Endothelial cell of umbilical vein (primary cell): Measurements from ENCODE around the gene DISP2. TPM values are rescaled to one million over a fixed set of nuclear protein-coding genes. Genes with fewer than 3 reads are reported as not detected.

Source experiments
- BruUV-seq: library from RNA; stranded (reverse); fragments of 400-500 nt; replicated peaks from 2 replicates; lab custom pipeline; 2021; lab: Mats Ljungman, UMichigan
- CTCF ChIA-PET: fragments of 300-600, 350-600 bp; sonication (Branson Sonifier 250); formaldehyde crosslinking; loops from one replicate; lab custom pipeline; 2021; ENCODE audit warnings: antibody characterized with exemption, inconsistent platforms; lab: Charles Lee
- POLR2A ChIA-PET: fragments of 300-600, 350-600 bp; sonication (Branson Sonifier 250); formaldehyde crosslinking; loops from one replicate; lab custom pipeline; 2021; ENCODE audit warnings: antibody characterized with exemption, inconsistent platforms; lab: Charles Lee
- DNase-seq: peaks from one replicate; pipeline ENCODE4 v3.0.0-alpha.2; 2011; ENCODE audit warnings: low read depth, low spot score
- FAIRE-seq: peaks from 2 replicates; lab custom pipeline; 2011; peaks lifted over from hg19 to GRCh38; lab: Jason Lieb, UNC
- H2AFZ ChIP-seq: 2 replicates; pipeline ENCODE4 v1.6.0; 2012; ENCODE audit warnings: low read depth, low read length, control low read depth, inconsistent platforms
- H3K27ac ChIP-seq: 2 replicates; pipeline ENCODE4 v1.5.1; 2011; ENCODE audit warnings: low read depth, mild to moderate bottlenecking, control low read depth, low read length, moderate library complexity; ENCODE audit not compliant: insufficient read depth
- H3K27me3 ChIP-seq, 2 experiments: 2 replicates each; pipeline versions ENCODE4 v1.6.0 to v1.6.1; 2011; ENCODE audit warnings: low read length in 2 of 2, mixed read lengths in 1 of 2; ENCODE audit not compliant: control insufficient read depth in 2 of 2, insufficient read depth in 2 of 2
- H3K36me3 ChIP-seq, 2 experiments: 2 replicates in 1 of 2; 3 replicates in 1 of 2; pipeline ENCODE4 v1.5.1; 2011; ENCODE audit warnings: low read length in 2 of 2, mild to moderate bottlenecking in 1 of 2, moderate library complexity in 1 of 2; ENCODE audit not compliant: control insufficient read depth in 2 of 2, insufficient read depth in 2 of 2; ENCODE audit errors: extremely low read depth in 1 of 2
- H3K4me1 ChIP-seq: 3 replicates; pipeline ENCODE4 v1.5.1; 2011; ENCODE audit warnings: mild to moderate bottlenecking, low read length; ENCODE audit not compliant: control insufficient read depth, insufficient read depth; ENCODE audit errors: extremely low read depth
- H3K4me2 ChIP-seq: 2 replicates; pipeline ENCODE4 v1.6.1; 2011; ENCODE audit warnings: low read length, control low read depth, mixed read lengths; ENCODE audit not compliant: insufficient read depth
- H3K4me3 ChIP-seq, 3 experiments: fragments of 200-600 bp in 1 of 3; sonication (generic), shearing (Covaris generic) in 1 of 3; replicated peaks in 1 of 3; 2 replicates each; pipeline ENCODE4 v1.5.1; 2011 to 2016; ENCODE audit warnings: control low read depth in 3 of 3, low read length in 3 of 3, mild to moderate bottlenecking in 2 of 3, inconsistent platforms in 1 of 3, low read depth in 1 of 3, moderate library complexity in 1 of 3; ENCODE audit not compliant: insufficient read depth in 1 of 3
- H3K79me2 ChIP-seq: 2 replicates; pipeline ENCODE4 v1.6.0; 2012; ENCODE audit warnings: low read length, inconsistent platforms; ENCODE audit not compliant: control insufficient read depth, insufficient read depth
- H3K9ac ChIP-seq: replicated peaks from 2 replicates; pipeline ENCODE3; 2011; ENCODE audit warnings: low read length, control low read depth; ENCODE audit not compliant: insufficient read depth; ENCODE audit errors: extremely low read depth
- H3K9me1 ChIP-seq: replicated peaks from 3 replicates; pipeline ENCODE4 v1.6.0; 2011; ENCODE audit warnings: mild to moderate bottlenecking, low read length; ENCODE audit not compliant: control insufficient read depth, insufficient read depth; ENCODE audit errors: extremely low read depth
- H3K9me3 ChIP-seq: replicated peaks from 2 replicates; pipeline ENCODE4 v1.5.1; 2012; ENCODE audit warnings: low read length, inconsistent platforms; ENCODE audit not compliant: control insufficient read depth, insufficient read depth
- H4K20me1 ChIP-seq: replicated peaks from 2 replicates; pipeline ENCODE3; 2011; ENCODE audit warnings: mild to moderate bottlenecking, low read length; ENCODE audit not compliant: control insufficient read depth, insufficient read depth; ENCODE audit errors: extremely low read depth
- EZH2 ChIP-seq: IDR thresholded peaks from 2 replicates; pipeline ENCODE4 v1.6.1; 2012; ENCODE audit warnings: borderline replicate concordance, low read depth, mild to moderate bottlenecking, moderate library complexity, low read length, inconsistent platforms; ENCODE audit not compliant: severe bottlenecking
- FOS ChIP-seq: IDR thresholded peaks from 2 replicates; pipeline ENCODE4 v1.6.1; 2011; ENCODE audit warnings: mild to moderate bottlenecking, low read length, moderate library complexity, borderline replicate concordance; ENCODE audit not compliant: insufficient read depth
- GATA2 ChIP-seq: IDR thresholded peaks from 2 replicates; pipeline ENCODE4 v1.7.0; 2011; ENCODE audit warnings: low read depth, mild to moderate bottlenecking, moderate library complexity, mixed read lengths, low read length; ENCODE audit not compliant: insufficient read length, insufficient read depth
- JUN ChIP-seq: IDR thresholded peaks from 2 replicates; pipeline ENCODE4 v1.6.1; 2011; ENCODE audit warnings: borderline replicate concordance, low read depth; ENCODE audit not compliant: insufficient read length, insufficient read depth
- MYC ChIP-seq: IDR thresholded peaks from one replicate; pipeline ENCODE4 v1.6.1; 2011; ENCODE audit warnings: mild to moderate bottlenecking, low read depth, low read length
- POLR2A ChIP-seq: IDR thresholded peaks from 2 replicates; pipeline ENCODE4 v1.6.1; 2012; ENCODE audit warnings: low read depth, mild to moderate bottlenecking, control low read depth, low read length
- POLR2AphosphoS5 ChIP-seq: IDR thresholded peaks from 2 replicates; pipeline ENCODE4 v1.6.1; 2012; ENCODE audit warnings: low read depth, mild to moderate bottlenecking, control low read depth, low read length, moderate library complexity; ENCODE audit not compliant: insufficient read depth
- dilution Hi-C: fragments of 300-500 bp; cut with MboI; formaldehyde crosslinking; loops from one replicate; pipeline ENCODE4 v1.15.0; 2019; ENCODE audit warnings: low sequenced_read_pairs; ENCODE audit not compliant: extremely low pct_ligation_motif_present
- intact Hi-C: fragments of 100-400 bp; cut with micrococcal nuclease; formaldehyde crosslinking; loops from one replicate; pipeline ENCODE4 v1.10.0; 2022
- polyA plus RNA-seq, 4 experiments: library from polyadenylated mRNA; depleted of rRNA in 3 of 4; stranded (reverse) in 3 of 4; unstranded in 1 of 4; fragments of >200 nt; gene quantifications; 2 replicates each; pipeline versions ENCODE4 v1.2.1 to v1.2.3, GENCODE V29; 2011 to 2012; ENCODE audit warnings: missing spikeins in 1 of 4
- total RNA-seq: library from RNA; stranded (reverse); gene quantifications from 2 replicates; pipeline ENCODE4 v1.2.3, GENCODE V29; 2021
- TF ChIP-seq, protein P1 (sequence below), 2 donors: IDR thresholded peaks; 1 replicate in 1 of 2; 2 replicates in 1 of 2; pipeline ENCODE4 v1.5.1; 2011; ENCODE audit warnings: low read length in 2 of 2, mild to moderate bottlenecking in 2 of 2, moderate library complexity in 2 of 2, control low read depth in 1 of 2, inconsistent platforms in 1 of 2, low read depth in 1 of 2; ENCODE audit not compliant: insufficient read depth in 1 of 2; ENCODE audit errors: extremely low read depth in 1 of 2
- TF ChIP-seq, protein P2 (sequence below): IDR thresholded peaks from 2 replicates; pipeline ENCODE4 v1.6.1; 2011; ENCODE audit not compliant: insufficient read depth, insufficient read length

The DISP2 gene
- total and polyA plus RNA-seq, 2 donors (not counting 3 experiments of a cell fraction or from before 2014, with no cell fraction given) = 0.10 to 1.2 TPM

DNA sequence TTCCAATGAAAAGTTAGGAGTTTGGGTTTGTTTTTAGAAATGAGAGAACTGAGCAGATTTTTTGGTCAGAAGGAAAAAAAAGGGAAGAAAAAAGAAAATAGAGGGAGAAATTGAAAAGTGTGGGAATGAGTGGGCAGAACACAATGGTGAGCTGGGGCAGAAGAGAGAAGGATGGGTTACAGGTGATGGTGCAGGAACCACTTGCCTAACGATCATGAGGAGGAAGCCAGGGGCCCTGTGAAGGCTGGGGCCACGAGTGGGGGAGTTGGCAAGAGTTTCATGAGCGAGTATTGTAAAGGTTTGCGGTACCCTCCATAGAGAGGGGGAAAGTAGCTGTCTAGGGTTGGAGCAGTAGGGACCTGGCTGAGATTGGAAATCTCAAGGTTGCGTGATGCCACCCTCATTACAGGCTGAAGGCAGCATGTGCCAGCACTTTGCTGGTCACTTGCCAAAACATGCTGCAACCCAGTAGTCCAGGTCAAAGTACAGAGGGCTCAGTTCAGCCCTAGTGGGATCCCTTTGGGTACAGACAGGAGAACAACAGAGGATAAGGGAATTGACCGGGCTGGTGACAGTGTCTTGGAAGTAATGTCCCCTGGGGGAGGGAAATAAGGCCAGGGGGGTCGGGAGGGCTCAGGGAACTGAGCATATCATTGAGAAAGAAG is 54.2 kb downstream of the DISP2 start:
- dilution Hi-C loops = no loop called here
- TF ChIP-seq EZH2 = no peak
- TF ChIP-seq GATA2 = no peak
- TF ChIP-seq, protein P1, sequence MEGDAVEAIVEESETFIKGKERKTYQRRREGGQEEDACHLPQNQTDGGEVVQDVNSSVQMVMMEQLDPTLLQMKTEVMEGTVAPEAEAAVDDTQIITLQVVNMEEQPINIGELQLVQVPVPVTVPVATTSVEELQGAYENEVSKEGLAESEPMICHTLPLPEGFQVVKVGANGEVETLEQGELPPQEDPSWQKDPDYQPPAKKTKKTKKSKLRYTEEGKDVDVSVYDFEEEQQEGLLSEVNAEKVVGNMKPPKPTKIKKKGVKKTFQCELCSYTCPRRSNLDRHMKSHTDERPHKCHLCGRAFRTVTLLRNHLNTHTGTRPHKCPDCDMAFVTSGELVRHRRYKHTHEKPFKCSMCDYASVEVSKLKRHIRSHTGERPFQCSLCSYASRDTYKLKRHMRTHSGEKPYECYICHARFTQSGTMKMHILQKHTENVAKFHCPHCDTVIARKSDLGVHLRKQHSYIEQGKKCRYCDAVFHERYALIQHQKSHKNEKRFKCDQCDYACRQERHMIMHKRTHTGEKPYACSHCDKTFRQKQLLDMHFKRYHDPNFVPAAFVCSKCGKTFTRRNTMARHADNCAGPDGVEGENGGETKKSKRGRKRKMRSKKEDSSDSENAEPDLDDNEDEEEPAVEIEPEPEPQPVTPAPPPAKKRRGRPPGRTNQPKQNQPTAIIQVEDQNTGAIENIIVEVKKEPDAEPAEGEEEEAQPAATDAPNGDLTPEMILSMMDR (IDR thresholded peaks at IDR 0.05; ENCODE audit: extremely low read depth in 1 of 2, insufficient read depth in 1 of 2, low read depth in 1 of 2, low read length in 2 of 2) = no peak
- no peak for TF ChIP-seq POLR2A
- no peak for TF ChIP-seq MYC
- TF ChIP-seq JUN = no peak
- TF ChIP-seq FOS = no peak
- TF ChIP-seq, protein P2, sequence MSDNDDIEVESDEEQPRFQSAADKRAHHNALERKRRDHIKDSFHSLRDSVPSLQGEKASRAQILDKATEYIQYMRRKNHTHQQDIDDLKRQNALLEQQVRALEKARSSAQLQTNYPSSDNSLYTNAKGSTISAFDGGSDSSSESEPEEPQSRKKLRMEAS = no peak
- TF ChIP-seq POLR2AphosphoS5 = no peak
- Histone ChIP-seq H2AFZ (no peak overlapping the region), H3K4me2 (no peak overlapping the region), H3K4me1 (no peaks in the 10 kb centered on the region), H3K9me1 (no peaks in the 10 kb centered on the region), H4K20me1 (no peaks in the 10 kb centered on the region), H3K9ac (no peak overlapping the region), H3K27me3 (no peaks in the 10 kb centered on the region), H3K4me3 (no peak overlapping the region), H3K9me3 (no peaks in the 10 kb centered on the region), H3K36me3 (peaks cover 22 to 53% of the 10 kb centered on the region in 2 experiments), H3K79me2 (peaks cover 3% of the 10 kb centered on the region), H3K27ac (no peak overlapping the region)
- FAIRE-seq (no peak), DNase-seq (no peak)
- no TSS peak for BruUV-seq
- ChIA-PET CTCF (no interaction called here), POLR2A (no interaction called here)
- intact Hi-C loops = no loop called here
